NCI-H748 treated with DMSO at 0.1 percent for 48 hours (cell line): ENCODE results near the gene NAGK.
"Not testable (repeated sequence)": the region's sequence is repeated elsewhere in the genome, so short reads cannot be mapped to it uniquely, and the experiment has no call there.

Experiments
- DNase-seq: peaks from one replicate; lab custom pipeline; 2025; lab: John Stamatoyannopoulos, UW

The NAGK gene

GRCh38 chr2:71068218-71069035, at the start of gene NAGK:
TSS of gene NAGK (plus strand) at chr2:71068648. CDS start at chr2:71068684, 36 bp downstream.
- peak; percentile 86 for DNase-seq

GRCh38 chr2:71019989-71020388, 48.5 kb upstream of the NAGK start:
- not testable (repeated sequence) for DNase-seq

GRCh38 chr2:71021394-71021793, 47.1 kb upstream of the NAGK start:
- not testable (repeated sequence) for DNase-seq

GRCh38 chr2:71023553-71024243, 44.8 kb upstream of the NAGK start:
- not testable (repeated sequence) for DNase-seq

GRCh38 chr2:71036296-71036695, 32.2 kb upstream of the NAGK start:
- not testable (repeated sequence) for DNase-seq

GRCh38 chr2:71042287-71042686, 26.2 kb upstream of the NAGK start:
- DNase-seq: no peak

- no peak for DNase-seq
Measured at GRCh38 chr2:71043531-71044407, 24.7 kb upstream of the NAGK start.

- no peak for DNase-seq
Measured at GRCh38 chr2:71045151-71045550, 23.3 kb upstream of the NAGK start.

GRCh38 chr2:71045865-71046548, 22.4 kb upstream of the NAGK start:
- DNase-seq: no peak

GRCh38 chr2:71048096-71048495, 20.4 kb upstream of the NAGK start:
- no peak for DNase-seq

GRCh38 chr2:71049704-71050360, 18.6 kb upstream of the NAGK start:
- DNase-seq: not testable (repeated sequence)

GRCh38 chr2:71055206-71055740, 13.2 kb upstream of the NAGK start:
- DNase-seq: not testable (repeated sequence)

GRCh38 chr2:71060211-71060610, 8.2 kb upstream of the NAGK start:
- no peak for DNase-seq

GRCh38 chr2:71060871-71061270, 7.6 kb upstream of the NAGK start:
- DNase-seq: no peak

GRCh38 chr2:71063216-71063615, 5.2 kb upstream of the NAGK start:
- DNase-seq: no peak

- DNase-seq: no peak
Measured at GRCh38 chr2:71064110-71064611, 4.3 kb upstream of the NAGK start.

- no peak for DNase-seq
Measured at GRCh38 chr2:71064754-71065621, 3.5 kb upstream of the NAGK start.

- DNase-seq: no peak
Measured at GRCh38 chr2:71066856-71067255, 1.6 kb upstream of the NAGK start.

GRCh38 chr2:71067567-71068217, 756 bp upstream of the NAGK start:
- no peak for DNase-seq
